ENCODE measurements around the gene ENOX1. TPM values are rescaled to one million over a fixed set of nuclear protein-coding genes. Genes with fewer than 3 reads are reported as not detected.

Gene ENOX1
- total RNA-seq, 1 donor from 2014 or later, result 8.7 TPM

- no peak overlapping the region for H3K4me3 Mint-ChIP-seq (ENCODE audit: unreplicated experiment)
- H3K27me3 Mint-ChIP-seq (ENCODE audit: unreplicated experiment), result no peaks in the 10 kb centered on the region
- TF ChIP-seq CTCF (IDR thresholded peaks at IDR 0.05; ENCODE audit: partially characterized antibody, unreplicated experiment), result no peak
- H3K4me1 Mint-ChIP-seq (ENCODE audit: low read depth, unreplicated experiment), result peaks cover 5% of the 10 kb centered on the region
- no peaks in the 10 kb centered on the region for H3K36me3 Mint-ChIP-seq (ENCODE audit: unreplicated experiment)
- H3K27ac Mint-ChIP-seq (ENCODE audit: unreplicated experiment), result no peak overlapping the region
- no peak for DNase-seq
- H3K9me3 Mint-ChIP-seq (ENCODE audit: unreplicated experiment), result no peaks in the 10 kb centered on the region
Measured at GRCh38 chr13:43405457-43405856, 381.3 kb downstream of the ENOX1 start.

- Mint-ChIP-seq H3K4me1 (ENCODE audit: low read depth, unreplicated experiment) (peaks cover 5% of the 10 kb centered on the region), H3K4me3 (ENCODE audit: unreplicated experiment) (no peak overlapping the region), H3K27ac (ENCODE audit: unreplicated experiment) (no peak overlapping the region), H3K27me3 (ENCODE audit: unreplicated experiment) (no peaks in the 10 kb centered on the region), H3K9me3 (ENCODE audit: unreplicated experiment) (no peaks in the 10 kb centered on the region), H3K36me3 (ENCODE audit: unreplicated experiment) (peaks cover 5% of the 10 kb centered on the region)
- TF ChIP-seq CTCF (IDR thresholded peaks at IDR 0.05; ENCODE audit: partially characterized antibody, unreplicated experiment), result no peak
- no peak for DNase-seq
Measured at GRCh38 chr13:43402380-43402779, 384.4 kb downstream of the ENOX1 start.

GRCh38 chr13:43401361-43401760, 385.4 kb downstream of the ENOX1 start:
- Mint-ChIP-seq H3K4me3 (ENCODE audit: unreplicated experiment) (no peak overlapping the region), H3K4me1 (ENCODE audit: low read depth, unreplicated experiment) (peaks cover 5% of the 10 kb centered on the region), H3K27me3 (ENCODE audit: unreplicated experiment) (no peaks in the 10 kb centered on the region), H3K36me3 (ENCODE audit: unreplicated experiment) (peaks cover 5% of the 10 kb centered on the region), H3K9me3 (ENCODE audit: unreplicated experiment) (no peaks in the 10 kb centered on the region), H3K27ac (ENCODE audit: unreplicated experiment) (no peak overlapping the region)
- no peak for TF ChIP-seq CTCF (IDR thresholded peaks at IDR 0.05; ENCODE audit: partially characterized antibody, unreplicated experiment)
- DNase-seq, result no peak

- Mint-ChIP-seq H3K4me1 (ENCODE audit: low read depth, unreplicated experiment) (peaks cover 5% of the 10 kb centered on the region), H3K9me3 (ENCODE audit: unreplicated experiment) (no peaks in the 10 kb centered on the region), H3K27ac (ENCODE audit: unreplicated experiment) (no peak overlapping the region)
Measured at GRCh38 chr13:43397111-43397510, 389.7 kb downstream of the ENOX1 start.

GRCh38 chr13:43391036-43391435, 395.7 kb downstream of the ENOX1 start:
- no peak for TF ChIP-seq CTCF (IDR thresholded peaks at IDR 0.05; ENCODE audit: partially characterized antibody, unreplicated experiment)
- Mint-ChIP-seq H3K4me3 (ENCODE audit: unreplicated experiment) (no peak overlapping the region), H3K27me3 (ENCODE audit: unreplicated experiment) (no peaks in the 10 kb centered on the region), H3K27ac (ENCODE audit: unreplicated experiment) (no peak overlapping the region), H3K4me1 (ENCODE audit: low read depth, unreplicated experiment) (peaks cover 6% of the 10 kb centered on the region), H3K36me3 (ENCODE audit: unreplicated experiment) (no peaks in the 10 kb centered on the region), H3K9me3 (ENCODE audit: unreplicated experiment) (no peaks in the 10 kb centered on the region)
- DNase-seq, result no peak

More at GRCh38 chr13:43397111-43397510, 389.7 kb downstream of the ENOX1 start:
- Mint-ChIP-seq H3K27me3 (ENCODE audit: unreplicated experiment) (no peaks in the 10 kb centered on the region), H3K36me3 (ENCODE audit: unreplicated experiment) (peaks cover 5% of the 10 kb centered on the region), H3K4me3 (ENCODE audit: unreplicated experiment) (no peak overlapping the region)
- no peak for TF ChIP-seq CTCF (IDR thresholded peaks at IDR 0.05; ENCODE audit: partially characterized antibody, unreplicated experiment)
- DNase-seq, result no peak
